Endodermal cell (in vitro differentiated cells): Measurements from ENCODE around the gene PMM2. TPM values are rescaled to one million over a fixed set of nuclear protein-coding genes. Genes with fewer than 3 reads are reported as not detected.

ENCODE experiments used
- DNase-seq: peaks from one replicate; pipeline ENCODE4 v3.0.0-alpha.2; 2017
- H3K27ac ChIP-seq: 2 replicates; pipeline ENCODE4 v1.5.1; 2013; ENCODE audit warnings: mild to moderate bottlenecking, low read depth, low read length, moderate library complexity
- H3K27me3 ChIP-seq: 2 replicates; pipeline ENCODE4 v1.6.1; 2013; ENCODE audit warnings: mild to moderate bottlenecking, low read length, moderate library complexity; ENCODE audit not compliant: insufficient read depth, control insufficient read depth, poor library complexity, severe bottlenecking
- H3K36me3 ChIP-seq: 2 replicates; pipeline ENCODE4 v1.7.0; 2013; ENCODE audit warnings: mild to moderate bottlenecking, low read length, moderate library complexity; ENCODE audit not compliant: control insufficient read depth, insufficient read depth
- H3K4me1 ChIP-seq: one replicate; pipeline ENCODE4 v1.7.0; 2013; ENCODE audit warnings: low read length; ENCODE audit not compliant: control insufficient read depth, insufficient read depth
- H3K4me3 ChIP-seq: 2 replicates; pipeline ENCODE4 v1.5.1; 2013; ENCODE audit warnings: mild to moderate bottlenecking, low read length, moderate library complexity
- H3K9ac ChIP-seq: 2 replicates; pipeline ENCODE4 v1.6.1; 2013; ENCODE audit warnings: mild to moderate bottlenecking, low read length, moderate library complexity; ENCODE audit not compliant: poor library complexity, severe bottlenecking; ENCODE audit errors: extremely low read depth
- H3K9me3 ChIP-seq: 2 replicates; pipeline ENCODE4 v1.6.1; 2013; ENCODE audit warnings: mild to moderate bottlenecking, low read length, moderate library complexity; ENCODE audit not compliant: control insufficient read depth
- H3K27ac Mint-ChIP-seq: 2 replicates; pipeline ENCODE4 v1.8.0; 2020; ENCODE audit warnings: mixed read lengths
- H3K27me3 Mint-ChIP-seq: 2 replicates; pipeline ENCODE4 v1.8.0; 2021; ENCODE audit warnings: mild to moderate bottlenecking, mixed read lengths; ENCODE audit not compliant: insufficient read depth
- H3K36me3 Mint-ChIP-seq: 2 replicates; pipeline ENCODE4 v1.8.0; 2020; ENCODE audit warnings: low read depth, mixed read lengths
- H3K4me1 Mint-ChIP-seq: 2 replicates; pipeline ENCODE4 v1.8.0; 2020; ENCODE audit warnings: mixed read lengths
- H3K4me3 Mint-ChIP-seq: 2 replicates; pipeline ENCODE4 v1.8.0; 2020; ENCODE audit warnings: mild to moderate bottlenecking, moderate library complexity, mixed read lengths
- H3K9me3 Mint-ChIP-seq: 2 replicates; pipeline ENCODE4 v1.8.0; 2020; ENCODE audit warnings: mild to moderate bottlenecking, mixed read lengths
- CTCF ChIP-seq: fragments of 200-600 bp; sonication (generic); conservative IDR thresholded peaks from 2 replicates; pipeline ENCODE4 v1.5.0; 2021; ENCODE audit warnings: antibody characterized with exemption, mild to moderate bottlenecking
- whole genome bisulfite sequencing, 2 experiments: methylation state at CpG; one replicate each; pipeline versions ENCODE4 v1.1.5 to v1.1.7; 2013; ENCODE audit warnings: missing lambda C conversion rate in 2 of 2, mixed read lengths in 1 of 2; ENCODE audit not compliant: insufficient coverage in 1 of 2, insufficient read length in 1 of 2; 5-methylcytosine and 5-hydroxymethylcytosine counted together
- total RNA-seq, 2 donors: library from RNA; stranded (reverse); fragmentation: NEBNext Ultra II Directional in 1 of 2; extraction: Animal tissue kit (Norgen Biotek cat#: 25700) in 1 of 2; gene quantifications; 2 replicates in 1 of 2; 3 replicates in 1 of 2; pipeline ENCODE4 v1.2.1, GENCODE V29; 2021

The PMM2 gene
- total RNA-seq, 2 donors from 2014 or later: 47.6 to 48.2 TPM

GRCh38 chr16:8852534-8852933, 54.9 kb downstream of the PMM2 start:
- peaks cover 19% of the 10 kb centered on the region for H3K4me1 Mint-ChIP-seq
- H3K27me3 Mint-ChIP-seq: no peaks in the 10 kb centered on the region
- H3K36me3 Mint-ChIP-seq: peaks cover 91% of the 10 kb centered on the region
- H3K4me1 ChIP-seq: peaks cover 15% of the 10 kb centered on the region
- no peaks in the 10 kb centered on the region for H3K9me3 Mint-ChIP-seq
- no peaks in the 10 kb centered on the region for H3K9me3 ChIP-seq
- TF ChIP-seq CTCF: no peak
- no peak overlapping the region for H3K4me3 ChIP-seq
- 79 to 86% methylated on average over 7 to 8 of the region's 8 CpGs for WGBS, 2 experiments
- H3K27ac Mint-ChIP-seq: peak overlapping the region; percentile 93
- H3K27me3 ChIP-seq: no peaks in the 10 kb centered on the region
- no peak overlapping the region for H3K4me3 Mint-ChIP-seq
- peak overlapping the region; percentile 70 for H3K27ac ChIP-seq
- no peak for DNase-seq
- peak overlapping the region; percentile 34 for H3K9ac ChIP-seq
- H3K36me3 ChIP-seq: peaks cover 92% of the 10 kb centered on the region

- H3K36me3 ChIP-seq: peaks cover 93% of the 10 kb centered on the region
- H3K9me3 ChIP-seq: no peaks in the 10 kb centered on the region
- TF ChIP-seq CTCF: no peak
- no peaks in the 10 kb centered on the region for H3K27me3 Mint-ChIP-seq
- H3K36me3 Mint-ChIP-seq: peaks cover 91% of the 10 kb centered on the region
- peak overlapping the region; percentile 93 for H3K27ac Mint-ChIP-seq
- H3K27ac ChIP-seq: peak overlapping the region; percentile 70
- no peak overlapping the region for H3K4me3 Mint-ChIP-seq
- peak overlapping the region; percentile 34 for H3K9ac ChIP-seq
- no peak for DNase-seq
- no peaks in the 10 kb centered on the region for H3K9me3 Mint-ChIP-seq
- peaks cover 15% of the 10 kb centered on the region for H3K4me1 ChIP-seq
- H3K4me3 ChIP-seq: no peak overlapping the region
- H3K27me3 ChIP-seq: no peaks in the 10 kb centered on the region
- H3K4me1 Mint-ChIP-seq: peaks cover 19% of the 10 kb centered on the region
- 74 to 86% methylated on average over 5 to 7 of the region's 7 CpGs for WGBS, 2 experiments
Observed at GRCh38 chr16:8853150-8853549, 55.5 kb downstream of the PMM2 start.

- no peak overlapping the region for H3K4me3 ChIP-seq
- no peaks in the 10 kb centered on the region for H3K27me3 ChIP-seq
- Mint-ChIP-seq H3K4me1 (peaks cover 19% of the 10 kb centered on the region), H3K27me3 (no peaks in the 10 kb centered on the region), H3K4me3 (no peak overlapping the region), H3K27ac (peak overlapping the region; percentile 93), H3K9me3 (no peaks in the 10 kb centered on the region), H3K36me3 (peaks cover 93% of the 10 kb centered on the region)
- DNase-seq: no peak
- no peak for TF ChIP-seq CTCF
- H3K36me3 ChIP-seq: peaks cover 93% of the 10 kb centered on the region
- no peaks in the 10 kb centered on the region for H3K9me3 ChIP-seq
- 95 to 96% methylated on average over 6 to 7 of the region's 7 CpGs for WGBS, 2 experiments
- H3K4me1 ChIP-seq: peaks cover 15% of the 10 kb centered on the region
- peak overlapping the region; percentile 70 for H3K27ac ChIP-seq
- H3K9ac ChIP-seq: no peak overlapping the region
Observed at GRCh38 chr16:8853611-8854010, 56.0 kb downstream of the PMM2 start.
